Skeletal muscle satellite cell (primary cell): ENCODE results near the gene AMIGO1. TPM values are rescaled to one million over a fixed set of nuclear protein-coding genes. Genes with fewer than 3 reads are reported as not detected.

Experiments used
- H3K27me3 ChIP-seq: 2 replicates; pipeline ENCODE4 v1.7.0; 2013; ENCODE audit warnings: low read length; ENCODE audit not compliant: control insufficient read depth, insufficient read depth
- H3K36me3 ChIP-seq: 2 replicates; pipeline ENCODE4 v1.7.0; 2013; ENCODE audit warnings: mild to moderate bottlenecking, control low read depth, low read length; ENCODE audit not compliant: insufficient read depth
- H3K4me1 ChIP-seq: 2 replicates; pipeline ENCODE4 v1.7.0; 2013; ENCODE audit warnings: low read length; ENCODE audit not compliant: control insufficient read depth, insufficient read depth
- H3K4me2 ChIP-seq: 2 replicates; pipeline ENCODE4 v1.7.0; 2013; ENCODE audit warnings: mild to moderate bottlenecking, low read length
- H3K4me3 ChIP-seq: 2 replicates; pipeline ENCODE4 v1.7.0; 2013; ENCODE audit warnings: low read length
- H3K9ac ChIP-seq: 2 replicates; pipeline ENCODE4 v1.7.0; 2013; ENCODE audit warnings: mild to moderate bottlenecking, low read depth, low read length, moderate library complexity
- H3K9me3 ChIP-seq: replicated peaks from 2 replicates; pipeline ENCODE4 v1.7.0; 2013; ENCODE audit warnings: mild to moderate bottlenecking, control low read depth, low read length
- total RNA-seq: library from RNA; depleted of rRNA; stranded (reverse); fragments of >200 nt; gene quantifications from 2 replicates; pipeline ENCODE4 v1.2.3, GENCODE V29; 2012; rRNA removed

Gene AMIGO1
- under 0.01 and 0.25 TPM in 2 replicates for total RNA-seq

- H3K4me2 ChIP-seq = peak within 1 kb of the TSS; percentile 95
- H3K9ac ChIP-seq = peak within 1 kb of the TSS; percentile 42
- H3K9me3 ChIP-seq = no peaks in the 10 kb centered on the region
- no peaks in the 10 kb centered on the region for H3K36me3 ChIP-seq
- H3K27me3 ChIP-seq = peaks cover 40% of the 10 kb centered on the region
- peak within 1 kb of the TSS; percentile 81 for H3K4me3 ChIP-seq
- peaks cover 9% of the 10 kb centered on the region for H3K4me1 ChIP-seq
Observed at GRCh38 chr1:109509176-109510134, at the start of gene AMIGO1. TSS of gene AMIGO1 (minus strand) at chr1:109509727. CDS start at chr1:109508912, 815 bp downstream.

- Histone ChIP-seq H3K4me2 (no peak overlapping the region), H3K4me1 (peaks cover 9% of the 10 kb centered on the region), H3K36me3 (peaks cover 6% of the 10 kb centered on the region), H3K27me3 (no peaks in the 10 kb centered on the region), H3K9me3 (no peaks in the 10 kb centered on the region), H3K9ac (no peak overlapping the region), H3K4me3 (no peak overlapping the region)
Observed at GRCh38 chr1:109557520-109557919, 48.0 kb upstream of the AMIGO1 start.

GRCh38 chr1:109556563-109556962, 47.0 kb upstream of the AMIGO1 start:
- no peak overlapping the region for H3K4me2 ChIP-seq
- H3K4me3 ChIP-seq = no peak overlapping the region
- H3K36me3 ChIP-seq = peaks cover 9% of the 10 kb centered on the region
- no peaks in the 10 kb centered on the region for H3K9me3 ChIP-seq
- H3K9ac ChIP-seq = no peak overlapping the region
- H3K4me1 ChIP-seq = peaks cover 9% of the 10 kb centered on the region
- no peaks in the 10 kb centered on the region for H3K27me3 ChIP-seq

- H3K4me2 ChIP-seq = peak within 1 kb of the TSS; percentile 92
- peaks cover 30% of the 10 kb centered on the region for H3K4me1 ChIP-seq
- peak within 1 kb of the TSS; percentile 99 for H3K4me3 ChIP-seq
Observed at GRCh38 chr1:109548321-109549267, 39.1 kb upstream of the AMIGO1 start, which contains the start of gene GNAI3. TSS of gene GNAI3 (plus strand) at chr1:109548615. CDS start at chr1:109548721, 106 bp downstream.

GRCh38 chr1:109547463-109548320, 38.2 kb upstream of the AMIGO1 start:
- Histone ChIP-seq H3K36me3 (peaks cover 3% of the 10 kb centered on the region), H3K9ac (peak overlapping the region; percentile 99), H3K4me1 (peaks cover 30% of the 10 kb centered on the region), H3K27me3 (no peaks in the 10 kb centered on the region), H3K4me2 (peak overlapping the region; percentile 92), H3K9me3 (no peaks in the 10 kb centered on the region), H3K4me3 (peak overlapping the region; percentile 99)

More at GRCh38 chr1:109548321-109549267, 39.1 kb upstream of the AMIGO1 start, which contains the start of gene GNAI3:
- no peaks in the 10 kb centered on the region for H3K27me3 ChIP-seq
- peaks cover 3% of the 10 kb centered on the region for H3K36me3 ChIP-seq
- H3K9ac ChIP-seq = peak within 1 kb of the TSS; percentile 99
- no peaks in the 10 kb centered on the region for H3K9me3 ChIP-seq

- Histone ChIP-seq H3K27me3 (peaks cover 5% of the 10 kb centered on the region), H3K4me2 (peak overlapping the region; percentile 92), H3K36me3 (no peaks in the 10 kb centered on the region), H3K4me1 (peaks cover 35% of the 10 kb centered on the region), H3K4me3 (peak overlapping the region; percentile 99), H3K9ac (peak overlapping the region; percentile 99), H3K9me3 (no peaks in the 10 kb centered on the region)
Observed at GRCh38 chr1:109546311-109547109, 37.0 kb upstream of the AMIGO1 start.

GRCh38 chr1:109543988-109544735, 34.6 kb upstream of the AMIGO1 start:
- Histone ChIP-seq H3K27me3 (peaks cover 12% of the 10 kb centered on the region), H3K4me3 (no peak overlapping the region), H3K9me3 (no peaks in the 10 kb centered on the region), H3K9ac (no peak overlapping the region), H3K36me3 (no peaks in the 10 kb centered on the region), H3K4me1 (peaks cover 19% of the 10 kb centered on the region), H3K4me2 (no peak overlapping the region)

GRCh38 chr1:109543283-109543987, 33.9 kb upstream of the AMIGO1 start:
- H3K9ac ChIP-seq = no peak overlapping the region

GRCh38 chr1:109542657-109543056, 33.1 kb upstream of the AMIGO1 start:
- peaks cover 12% of the 10 kb centered on the region for H3K27me3 ChIP-seq
- H3K4me3 ChIP-seq = no peak overlapping the region

More at GRCh38 chr1:109543283-109543987, 33.9 kb upstream of the AMIGO1 start:
- H3K36me3 ChIP-seq = no peaks in the 10 kb centered on the region
- peaks cover 19% of the 10 kb centered on the region for H3K4me1 ChIP-seq
- H3K4me3 ChIP-seq = no peak overlapping the region
- H3K9me3 ChIP-seq = no peaks in the 10 kb centered on the region
- H3K27me3 ChIP-seq = peaks cover 12% of the 10 kb centered on the region
- H3K4me2 ChIP-seq = no peak overlapping the region

More at GRCh38 chr1:109542657-109543056, 33.1 kb upstream of the AMIGO1 start:
- Histone ChIP-seq H3K4me1 (peaks cover 19% of the 10 kb centered on the region), H3K9ac (no peak overlapping the region), H3K4me2 (no peak overlapping the region), H3K36me3 (no peaks in the 10 kb centered on the region), H3K9me3 (no peaks in the 10 kb centered on the region)
